GM12801 (cell line): ENCODE measurements around the gene CAMTA1.

Source experiments
- CTCF ChIP-seq: IDR thresholded peaks from one replicate; pipeline ENCODE4 v1.5.1; 2011; ENCODE audit warnings: control low read depth; ENCODE audit not compliant: insufficient read length; ENCODE audit errors: extremely low read depth

The CAMTA1 gene

GRCh38 chr1:7325254-7325653 is 540.0 kb downstream of the CAMTA1 start:
- no peak for TF ChIP-seq CTCF

GRCh38 chr1:7326366-7326765 is 541.1 kb downstream of the CAMTA1 start:
- TF ChIP-seq CTCF: no peak

- no peak for TF ChIP-seq CTCF
These were observed 542.6 kb downstream of the CAMTA1 start for GRCh38 chr1:7327849-7328248.

GRCh38 chr1:7329868-7330615 is 544.8 kb downstream of the CAMTA1 start:
- no peak for TF ChIP-seq CTCF

GRCh38 chr1:7331926-7332535 is 546.8 kb downstream of the CAMTA1 start:
- no peak for TF ChIP-seq CTCF

GRCh38 chr1:7333094-7333493 is 547.8 kb downstream of the CAMTA1 start:
- no peak for TF ChIP-seq CTCF

GRCh38 chr1:7333620-7334019 is 548.4 kb downstream of the CAMTA1 start:
- TF ChIP-seq CTCF: no peak
